ENCODE results near the gene ADAMTSL1.

The ADAMTSL1 gene

DNA sequence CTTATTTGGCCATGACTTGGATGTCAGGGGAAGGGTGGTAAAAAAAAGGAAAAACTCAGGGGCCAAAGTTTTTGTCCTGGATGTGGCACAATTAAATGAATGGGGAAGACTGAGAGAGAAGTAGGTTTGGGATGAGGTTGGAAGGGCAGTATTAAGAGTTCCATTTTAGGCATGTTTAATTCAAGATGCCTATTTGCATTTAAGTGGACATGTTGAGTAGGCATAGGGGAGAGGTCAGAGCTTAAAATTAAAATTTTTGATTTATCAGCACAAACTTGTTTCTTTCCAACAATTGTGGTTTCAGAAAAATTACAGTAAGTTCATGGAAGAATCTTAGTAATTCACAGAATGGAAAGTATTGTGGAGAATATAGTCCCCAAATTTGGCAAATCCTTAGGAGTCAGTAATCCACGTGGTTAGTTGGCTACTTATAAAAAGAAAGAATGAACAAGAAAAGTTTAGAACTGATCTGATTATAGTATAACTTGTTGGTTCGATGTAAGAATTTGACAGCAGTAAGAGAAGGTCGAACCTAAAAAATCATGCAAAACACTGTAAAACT is 293.1 kb downstream of the ADAMTSL1 start:
- DNase-seq, result no peak
- Histone ChIP-seq H3K9ac (ENCODE audit: low read depth, low read length) (no peak overlapping the region), H3K36me3 (ENCODE audit: insufficient read depth, low read length) (no peaks in the 10 kb centered on the region), H3K4me1 (ENCODE audit: insufficient read depth, low read length) (no peaks in the 10 kb centered on the region), H4K20me1 (ENCODE audit: insufficient read depth, low read length) (no peaks in the 10 kb centered on the region), H2AFZ (ENCODE audit: low read depth, low read length) (no peak overlapping the region), H3K27ac (ENCODE audit: low read length) (no peak overlapping the region), H3K4me2 (ENCODE audit: insufficient read depth, low read length) (no peak overlapping the region), H3K79me2 (ENCODE audit: insufficient read depth, low read length) (no peaks in the 10 kb centered on the region), H3K27me3 (ENCODE audit: insufficient read depth, low read length, poor library complexity) (peaks cover 27% of the 10 kb centered on the region), H3K4me3 (ENCODE audit: low read depth in 1 of 2, low read length in 2 of 2) (no peak overlapping the region), H3K9me3 (ENCODE audit: insufficient read depth, low read length, severe bottlenecking) (no peaks in the 10 kb centered on the region)
- ATAC-seq (ENCODE audit: insufficient read depth, low read depth), result no peak
- TF ChIP-seq, protein P1, sequence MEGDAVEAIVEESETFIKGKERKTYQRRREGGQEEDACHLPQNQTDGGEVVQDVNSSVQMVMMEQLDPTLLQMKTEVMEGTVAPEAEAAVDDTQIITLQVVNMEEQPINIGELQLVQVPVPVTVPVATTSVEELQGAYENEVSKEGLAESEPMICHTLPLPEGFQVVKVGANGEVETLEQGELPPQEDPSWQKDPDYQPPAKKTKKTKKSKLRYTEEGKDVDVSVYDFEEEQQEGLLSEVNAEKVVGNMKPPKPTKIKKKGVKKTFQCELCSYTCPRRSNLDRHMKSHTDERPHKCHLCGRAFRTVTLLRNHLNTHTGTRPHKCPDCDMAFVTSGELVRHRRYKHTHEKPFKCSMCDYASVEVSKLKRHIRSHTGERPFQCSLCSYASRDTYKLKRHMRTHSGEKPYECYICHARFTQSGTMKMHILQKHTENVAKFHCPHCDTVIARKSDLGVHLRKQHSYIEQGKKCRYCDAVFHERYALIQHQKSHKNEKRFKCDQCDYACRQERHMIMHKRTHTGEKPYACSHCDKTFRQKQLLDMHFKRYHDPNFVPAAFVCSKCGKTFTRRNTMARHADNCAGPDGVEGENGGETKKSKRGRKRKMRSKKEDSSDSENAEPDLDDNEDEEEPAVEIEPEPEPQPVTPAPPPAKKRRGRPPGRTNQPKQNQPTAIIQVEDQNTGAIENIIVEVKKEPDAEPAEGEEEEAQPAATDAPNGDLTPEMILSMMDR (IDR thresholded peaks at IDR 0.05; ENCODE audit: borderline replicate concordance, extremely low read depth, low read length, poor library complexity, severe bottlenecking), result no peak
- TF ChIP-seq EZH2 (IDR thresholded peaks at IDR 0.05; ENCODE audit: borderline replicate concordance, low read depth, low read length, severe bottlenecking), result no peak

DNA sequence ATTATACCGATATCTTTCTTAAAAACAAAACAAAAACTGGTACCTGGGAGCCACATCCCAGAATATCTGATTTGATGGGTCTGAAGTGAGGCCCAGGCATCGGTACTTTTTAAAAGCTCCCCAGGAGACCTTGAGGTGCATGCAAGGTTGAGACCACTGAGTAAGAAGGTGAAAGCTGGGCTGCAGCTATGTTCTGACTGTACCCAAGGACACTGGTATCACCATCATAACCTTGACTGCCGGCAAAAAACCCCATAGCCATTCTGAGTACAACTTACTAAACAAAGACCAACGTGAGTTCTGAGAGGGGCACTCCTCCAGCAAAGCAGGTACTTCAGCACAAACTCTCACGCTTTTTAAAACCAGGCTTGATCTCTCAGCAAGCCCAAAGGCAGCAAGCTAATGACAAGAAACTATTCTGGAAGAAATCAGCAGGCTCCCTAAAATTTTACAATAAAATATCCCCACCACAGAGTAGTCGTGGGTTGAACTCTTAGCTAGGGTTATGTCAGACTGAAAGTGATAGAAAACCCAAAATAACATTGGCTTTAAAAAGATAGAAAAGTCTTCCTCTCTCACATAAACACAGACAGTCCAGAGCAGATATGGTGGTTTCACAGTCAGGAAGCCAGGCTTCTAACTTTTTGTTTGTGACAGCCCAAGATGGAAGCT is 295.1 kb downstream of the ADAMTSL1 start:
- H3K27ac ChIP-seq (ENCODE audit: low read length), result no peak overlapping the region
- no peak overlapping the region for H2AFZ ChIP-seq (ENCODE audit: low read depth, low read length)
- H3K4me1 ChIP-seq (ENCODE audit: insufficient read depth, low read length), result no peaks in the 10 kb centered on the region
- no peaks in the 10 kb centered on the region for H3K36me3 ChIP-seq (ENCODE audit: insufficient read depth, low read length)
- no peak for ATAC-seq (ENCODE audit: insufficient read depth, low read depth)
- no peaks in the 10 kb centered on the region for H3K9me3 ChIP-seq (ENCODE audit: insufficient read depth, low read length, severe bottlenecking)
- H3K79me2 ChIP-seq (ENCODE audit: insufficient read depth, low read length), result no peaks in the 10 kb centered on the region
- H3K4me3 ChIP-seq (ENCODE audit: low read depth in 1 of 2, low read length in 2 of 2), result no peak overlapping the region
- H3K27me3 ChIP-seq (ENCODE audit: insufficient read depth, low read length, poor library complexity), result peaks cover 27% of the 10 kb centered on the region
- no peaks in the 10 kb centered on the region for H4K20me1 ChIP-seq (ENCODE audit: insufficient read depth, low read length)
- H3K9ac ChIP-seq (ENCODE audit: low read depth, low read length), result no peak overlapping the region
- no peak for TF ChIP-seq EZH2 (IDR thresholded peaks at IDR 0.05; ENCODE audit: borderline replicate concordance, low read depth, low read length, severe bottlenecking)
- TF ChIP-seq, protein P1 (IDR thresholded peaks at IDR 0.05; ENCODE audit: borderline replicate concordance, extremely low read depth, low read length, poor library complexity, severe bottlenecking), result no peak
- H3K4me2 ChIP-seq (ENCODE audit: insufficient read depth, low read length), result no peak overlapping the region
- DNase-seq, result no peak

DNA sequence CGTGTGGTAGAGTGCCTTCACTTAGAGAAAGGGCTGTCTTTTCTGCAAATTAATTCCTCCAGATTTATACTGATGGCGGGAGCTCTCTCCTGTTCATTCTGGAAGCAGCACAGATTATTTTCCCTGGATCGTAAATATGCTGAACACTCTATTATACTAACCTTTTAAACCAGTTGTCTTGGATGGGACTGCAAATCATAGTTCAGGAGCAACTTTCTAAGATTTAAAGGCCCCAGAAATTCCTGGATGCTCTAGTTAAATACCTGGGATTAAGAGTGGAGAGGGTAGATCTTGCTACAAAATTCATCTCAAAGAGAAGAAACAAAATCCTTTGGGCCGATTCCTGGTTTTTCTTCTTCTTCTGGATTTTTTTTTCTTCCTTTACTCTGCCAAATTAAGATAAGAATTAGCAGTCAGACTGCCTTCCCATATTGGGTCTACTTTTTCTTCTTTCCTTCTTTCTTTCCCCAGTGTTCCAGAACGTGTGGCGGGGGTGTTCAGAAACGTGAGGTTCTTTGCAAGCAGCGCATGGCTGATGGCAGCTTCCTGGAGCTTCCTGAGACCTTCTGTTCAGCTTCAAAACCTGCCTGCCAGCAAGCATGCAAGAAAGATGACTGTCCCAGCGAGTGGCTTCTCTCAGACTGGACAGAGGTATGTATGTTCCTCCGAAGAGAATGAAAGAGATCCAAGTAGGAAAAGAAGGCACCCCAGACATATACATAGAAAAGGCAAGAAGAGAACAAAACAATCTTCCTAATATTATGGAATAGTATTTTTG is 296.4 kb downstream of the ADAMTSL1 start:
- no peak for TF ChIP-seq EZH2 (IDR thresholded peaks at IDR 0.05; ENCODE audit: borderline replicate concordance, low read depth, low read length, severe bottlenecking)
- Histone ChIP-seq H3K9ac (ENCODE audit: low read depth, low read length) (no peak overlapping the region), H4K20me1 (ENCODE audit: insufficient read depth, low read length) (no peaks in the 10 kb centered on the region), H3K79me2 (ENCODE audit: insufficient read depth, low read length) (no peaks in the 10 kb centered on the region), H3K4me2 (ENCODE audit: insufficient read depth, low read length) (no peak overlapping the region), H3K36me3 (ENCODE audit: insufficient read depth, low read length) (no peaks in the 10 kb centered on the region), H3K4me1 (ENCODE audit: insufficient read depth, low read length) (no peaks in the 10 kb centered on the region), H3K4me3 (ENCODE audit: low read depth in 1 of 2, low read length in 2 of 2) (no peak overlapping the region), H3K9me3 (ENCODE audit: insufficient read depth, low read length, severe bottlenecking) (no peaks in the 10 kb centered on the region), H2AFZ (ENCODE audit: low read depth, low read length) (no peak overlapping the region), H3K27me3 (ENCODE audit: insufficient read depth, low read length, poor library complexity) (peaks cover 23% of the 10 kb centered on the region), H3K27ac (ENCODE audit: low read length) (no peak overlapping the region)
- no peak for DNase-seq
- ATAC-seq (ENCODE audit: insufficient read depth, low read depth), result no peak

DNA sequence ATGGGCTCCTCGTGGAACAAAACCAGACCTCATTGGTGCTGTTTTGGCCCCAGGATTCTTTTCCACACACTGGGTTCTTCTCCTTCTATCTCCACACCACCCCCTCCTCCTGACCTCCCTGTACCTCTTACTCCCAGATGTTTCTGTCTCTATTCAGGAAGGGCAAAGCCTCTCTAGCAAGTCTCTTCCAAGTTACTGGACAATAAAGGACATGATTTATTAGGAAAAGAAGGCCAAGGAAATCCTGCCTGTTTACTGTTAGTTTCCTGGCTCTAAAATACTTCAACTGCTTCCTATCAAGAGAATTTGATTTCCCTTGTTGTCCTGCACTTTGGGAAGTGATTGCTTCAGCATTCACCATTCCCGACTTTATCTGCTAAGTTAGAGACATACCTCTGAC is 297.1 kb downstream of the ADAMTSL1 start:
- H3K36me3 ChIP-seq (ENCODE audit: insufficient read depth, low read length), result no peaks in the 10 kb centered on the region

More for the DNA sequence above, 297.1 kb downstream of the ADAMTSL1 start:
- DNase-seq (no peak), ATAC-seq (ENCODE audit: insufficient read depth, low read depth) (no peak)
- Histone ChIP-seq H3K27me3 (ENCODE audit: insufficient read depth, low read length, poor library complexity) (peaks cover 21% of the 10 kb centered on the region), H3K4me3 (ENCODE audit: low read depth in 1 of 2, low read length in 2 of 2) (no peak overlapping the region), H3K79me2 (ENCODE audit: insufficient read depth, low read length) (no peaks in the 10 kb centered on the region), H3K9ac (ENCODE audit: low read depth, low read length) (no peak overlapping the region), H3K27ac (ENCODE audit: low read length) (no peak overlapping the region), H4K20me1 (ENCODE audit: insufficient read depth, low read length) (no peaks in the 10 kb centered on the region), H3K4me2 (ENCODE audit: insufficient read depth, low read length) (no peak overlapping the region), H3K4me1 (ENCODE audit: insufficient read depth, low read length) (no peaks in the 10 kb centered on the region), H2AFZ (ENCODE audit: low read depth, low read length) (no peak overlapping the region), H3K9me3 (ENCODE audit: insufficient read depth, low read length, severe bottlenecking) (no peaks in the 10 kb centered on the region)
- TF ChIP-seq, protein P1 (IDR thresholded peaks at IDR 0.05; ENCODE audit: borderline replicate concordance, extremely low read depth, low read length, poor library complexity, severe bottlenecking), result no peak

All from DND-41 (cell line).